Cardiac fibroblast (primary cell): ENCODE results near the gene IFI35.

Experiments
- DNase-seq, 2 donors: peaks; one replicate each; pipeline versions ENCODE4 v3.0.0 to v3.0.0-alpha.2; 2010; ENCODE audit warnings: low read depth in 2 of 2
- H3K4me3 ChIP-seq, 2 donors: replicated peaks in 1 of 2; 1 replicate in 1 of 2; 2 replicates in 1 of 2; pipeline ENCODE4 v1.5.1; 2011; ENCODE audit warnings: low read depth in 2 of 2, low read length in 2 of 2, mild to moderate bottlenecking in 2 of 2, moderate library complexity in 1 of 2
- TF ChIP-seq, protein P1 (sequence below): IDR thresholded peaks from one replicate; pipeline ENCODE4 v1.5.1; 2011; ENCODE audit warnings: low read depth, mild to moderate bottlenecking, low read length, inconsistent platforms

IFI35 gene

DNA sequence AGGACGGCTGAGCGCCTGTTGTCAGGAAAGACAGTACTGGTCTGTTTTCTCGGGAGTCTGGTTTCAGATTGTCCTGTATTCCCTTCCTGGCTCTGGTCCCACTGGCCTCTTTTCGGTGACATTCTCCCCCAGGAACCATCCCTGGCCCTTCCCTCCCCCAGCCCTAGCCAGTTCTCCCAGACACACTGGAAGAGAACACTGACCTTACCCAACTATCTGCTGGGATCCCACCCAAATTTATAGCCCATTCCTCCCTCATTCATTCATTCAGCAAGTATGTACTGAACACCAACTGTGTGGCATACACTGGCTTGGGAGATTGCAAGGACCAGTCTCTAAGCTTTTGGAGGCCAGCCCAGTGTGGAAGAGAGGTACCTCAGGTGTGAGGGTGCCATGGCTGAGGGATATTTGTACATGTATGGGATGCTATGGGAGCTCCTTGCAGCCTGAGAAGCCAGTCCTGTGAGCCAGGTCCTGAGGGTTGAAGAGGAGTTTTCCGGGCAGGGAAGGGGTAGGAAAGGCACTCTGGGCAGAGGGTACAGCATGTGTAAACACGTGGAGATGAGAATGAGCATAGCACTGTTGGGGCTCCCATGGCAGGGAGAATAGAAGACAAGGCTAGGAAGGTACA lies 23.7 kb downstream of the IFI35 start:
- no peak for DNase-seq
- no peak overlapping the region for H3K4me3 ChIP-seq
- TF ChIP-seq, protein P1, sequence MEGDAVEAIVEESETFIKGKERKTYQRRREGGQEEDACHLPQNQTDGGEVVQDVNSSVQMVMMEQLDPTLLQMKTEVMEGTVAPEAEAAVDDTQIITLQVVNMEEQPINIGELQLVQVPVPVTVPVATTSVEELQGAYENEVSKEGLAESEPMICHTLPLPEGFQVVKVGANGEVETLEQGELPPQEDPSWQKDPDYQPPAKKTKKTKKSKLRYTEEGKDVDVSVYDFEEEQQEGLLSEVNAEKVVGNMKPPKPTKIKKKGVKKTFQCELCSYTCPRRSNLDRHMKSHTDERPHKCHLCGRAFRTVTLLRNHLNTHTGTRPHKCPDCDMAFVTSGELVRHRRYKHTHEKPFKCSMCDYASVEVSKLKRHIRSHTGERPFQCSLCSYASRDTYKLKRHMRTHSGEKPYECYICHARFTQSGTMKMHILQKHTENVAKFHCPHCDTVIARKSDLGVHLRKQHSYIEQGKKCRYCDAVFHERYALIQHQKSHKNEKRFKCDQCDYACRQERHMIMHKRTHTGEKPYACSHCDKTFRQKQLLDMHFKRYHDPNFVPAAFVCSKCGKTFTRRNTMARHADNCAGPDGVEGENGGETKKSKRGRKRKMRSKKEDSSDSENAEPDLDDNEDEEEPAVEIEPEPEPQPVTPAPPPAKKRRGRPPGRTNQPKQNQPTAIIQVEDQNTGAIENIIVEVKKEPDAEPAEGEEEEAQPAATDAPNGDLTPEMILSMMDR: no peak

DNA sequence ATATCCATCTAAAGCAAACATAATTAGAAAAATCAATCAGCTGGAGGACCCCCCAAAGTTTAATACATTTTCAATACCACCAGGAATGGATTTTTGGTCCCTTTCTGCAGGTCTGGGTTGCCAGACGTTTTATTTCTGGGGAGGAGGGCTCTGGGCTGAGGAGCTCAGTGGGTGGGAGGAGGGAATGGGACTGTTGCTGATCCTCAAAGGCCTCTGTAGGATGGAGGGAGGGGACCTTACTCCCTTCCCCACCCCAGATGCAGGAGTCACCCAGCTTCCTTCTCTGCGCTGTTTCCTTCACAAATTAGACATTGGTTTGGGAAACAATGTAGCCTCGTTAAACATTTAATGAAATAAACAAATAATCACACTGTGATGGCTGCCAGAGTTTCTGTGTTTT lies 25.1 kb downstream of the IFI35 start:
- TF ChIP-seq, protein P1: no peak
- H3K4me3 ChIP-seq: no peak overlapping the region
- no peak for DNase-seq

DNA sequence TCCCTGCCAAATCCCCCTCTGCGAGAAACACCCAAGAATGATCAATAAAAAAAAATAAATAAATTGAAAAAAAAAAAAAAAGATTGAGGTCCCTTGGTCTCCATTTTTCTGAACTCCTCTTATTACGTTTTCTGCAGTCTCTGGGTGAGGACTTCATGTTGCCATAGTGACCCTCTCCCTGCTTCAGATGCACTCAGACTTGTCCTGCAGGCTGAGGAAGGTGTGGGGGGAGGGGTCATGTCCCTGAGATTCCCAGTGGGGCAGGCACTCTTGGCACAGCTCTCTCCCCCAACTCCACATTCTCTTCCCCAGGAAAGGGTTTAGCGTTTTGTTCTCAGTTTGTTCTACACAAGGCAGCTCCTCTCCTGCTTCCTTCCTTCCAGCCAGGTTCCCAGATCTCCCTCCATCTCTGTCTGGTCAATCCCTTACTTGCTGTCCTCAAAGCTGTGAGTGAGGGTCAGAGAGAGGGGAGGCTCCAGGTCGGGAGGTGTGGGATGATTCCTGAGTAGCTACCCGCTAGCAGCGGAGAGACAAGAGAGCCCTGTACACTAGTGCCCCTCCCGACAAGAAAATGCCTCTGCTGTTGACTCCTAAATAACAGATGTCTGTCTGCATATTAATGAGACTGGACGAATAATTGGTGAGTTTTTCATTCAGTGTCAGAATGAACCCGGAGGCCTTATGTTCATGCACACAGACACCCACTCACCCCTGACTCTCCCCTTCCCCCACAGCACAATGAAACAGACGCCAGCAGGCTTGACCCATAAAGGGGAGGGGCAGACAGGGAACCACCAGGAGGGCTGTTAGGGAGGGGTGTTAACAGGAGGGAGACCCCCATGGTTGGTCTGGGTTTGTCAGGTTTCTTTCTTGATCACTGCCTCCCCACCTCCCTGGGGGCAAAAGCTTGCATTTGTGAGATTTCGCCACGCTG lies 27.6 kb downstream of the IFI35 start:
- TF ChIP-seq, protein P1: no peak
- DNase-seq: no peak
- no peak overlapping the region for H3K4me3 ChIP-seq

DNA sequence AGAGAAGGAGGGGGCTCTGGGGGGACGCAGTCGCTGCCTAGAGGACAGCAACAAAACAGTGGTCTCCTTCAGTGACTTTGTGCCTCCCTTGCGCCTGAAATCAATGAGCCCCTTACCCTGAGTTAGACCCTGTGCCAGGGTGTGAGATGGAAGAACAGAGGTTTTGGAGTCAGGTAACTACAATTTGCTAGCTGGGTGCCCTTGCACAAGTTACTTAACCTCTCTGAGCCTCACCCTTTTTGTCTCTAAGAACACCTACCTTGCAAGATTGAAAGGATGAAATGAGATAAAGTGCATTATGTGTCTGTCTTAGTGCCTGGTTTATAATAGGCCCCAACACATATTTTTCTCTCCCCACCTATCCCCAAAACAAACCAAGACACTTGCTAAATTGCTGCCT lies 28.3 kb downstream of the IFI35 start:
- TF ChIP-seq, protein P1: no peak
- no peak overlapping the region for H3K4me3 ChIP-seq
- DNase-seq: no peak

DNA sequence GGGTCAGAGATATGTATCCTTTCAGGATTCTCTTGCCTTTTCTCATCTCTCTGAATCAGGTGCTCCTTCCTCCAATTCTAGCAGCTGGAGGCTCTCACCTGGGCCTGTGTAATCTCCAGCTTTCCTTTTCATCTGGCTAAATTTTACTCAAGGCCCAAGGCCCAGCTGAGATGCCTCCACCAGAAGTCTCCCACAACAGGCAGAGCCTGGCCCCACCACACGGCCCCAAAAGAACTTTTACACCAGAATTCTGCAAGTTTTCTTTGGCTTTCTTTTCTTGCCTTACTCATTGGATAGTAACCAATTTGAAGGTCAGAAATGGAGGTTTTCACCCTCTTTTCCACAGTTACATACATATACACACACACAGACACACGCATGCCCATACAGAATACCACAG lies 33.1 kb downstream of the IFI35 start:
- DNase-seq: no peak
- TF ChIP-seq, protein P1: no peak
- H3K4me3 ChIP-seq: no peak overlapping the region

DNA sequence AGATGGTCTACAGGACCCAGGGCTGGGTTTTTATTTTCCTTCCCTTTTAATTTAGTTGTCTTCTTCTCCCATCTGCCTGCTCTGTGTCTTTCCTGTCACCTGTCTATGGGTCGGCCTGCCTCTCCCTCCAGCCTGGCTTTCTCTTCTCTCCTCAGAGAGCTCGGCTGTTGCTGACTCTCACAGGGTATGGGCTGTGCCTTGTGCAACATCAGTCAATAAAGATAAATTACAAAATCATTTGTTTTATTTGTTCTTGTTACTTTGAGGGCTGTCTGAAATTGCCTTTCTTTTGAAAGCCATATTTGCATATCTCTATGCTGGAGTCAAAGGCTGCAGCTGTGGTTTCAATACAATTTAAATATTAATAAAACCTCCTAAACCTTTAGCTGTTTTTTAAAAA lies 34.1 kb downstream of the IFI35 start:
- H3K4me3 ChIP-seq: no peak overlapping the region
- DNase-seq: no peak
- TF ChIP-seq, protein P1: no peak
